GM20431 (cell line): ENCODE data around the gene MYH9.
"Not testable (repeated sequence)": the region's sequence is repeated elsewhere in the genome, so short reads cannot be mapped to it uniquely, and the experiment has no call there.

Source experiments
- in situ Hi-C: fragments of 300-500 bp; cut with MseI, MboI; formaldehyde crosslinking; loops from one replicate; pipeline ENCODE4 v1.15.0; 2020; ENCODE audit warnings: low sequenced_read_pairs; ENCODE audit not compliant: unreplicated experiment

The MYH9 gene

GRCh38 chr22:36286096-36286957, 101.4 kb downstream of the MYH9 start:
- in situ Hi-C loops, result no loop called here

DNA sequence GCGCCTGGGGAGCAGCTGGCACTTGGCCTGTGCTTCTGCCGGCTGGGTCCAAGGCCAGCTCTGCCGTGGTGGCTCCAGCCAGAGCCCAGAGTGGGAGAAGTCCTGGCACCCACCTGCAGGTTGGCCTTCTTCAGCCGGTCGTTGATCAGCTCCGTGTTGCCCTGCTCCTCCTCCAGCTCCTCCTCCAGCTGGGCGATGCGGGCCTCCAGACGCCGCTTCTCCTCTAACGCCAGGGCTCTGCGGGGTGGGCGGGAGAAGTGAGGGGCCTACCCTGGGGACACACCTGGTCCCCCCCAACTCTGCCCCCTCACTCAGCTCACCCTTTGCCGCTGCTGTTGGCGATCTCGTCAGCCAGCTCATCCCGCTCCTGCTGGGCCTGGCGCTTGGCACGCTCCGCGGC, 102.2 kb downstream of the MYH9 start:
- in situ Hi-C loops, result no loop called here

DNA sequence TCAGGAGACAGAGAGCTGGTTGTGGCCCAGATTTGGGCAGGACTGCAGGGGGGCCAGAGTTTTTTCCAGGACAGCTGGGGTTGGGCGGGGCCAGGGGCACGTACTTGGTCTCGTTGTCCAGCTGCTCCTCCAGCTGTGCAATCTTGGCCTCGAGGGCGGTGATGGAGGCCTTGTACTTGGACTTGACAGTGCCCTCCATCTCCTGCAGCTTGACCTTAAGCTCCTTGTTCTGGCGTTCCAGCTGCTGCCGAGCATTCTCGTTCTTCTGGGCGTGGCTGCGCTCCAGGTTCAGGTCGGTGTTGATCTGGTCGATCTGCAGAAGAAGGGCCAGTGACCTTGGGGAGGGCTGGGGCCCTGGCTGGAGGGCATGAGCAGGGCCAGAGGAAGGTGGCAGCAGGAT, 102.8 kb downstream of the MYH9 start:
- in situ Hi-C loops, result no loop called here

DNA sequence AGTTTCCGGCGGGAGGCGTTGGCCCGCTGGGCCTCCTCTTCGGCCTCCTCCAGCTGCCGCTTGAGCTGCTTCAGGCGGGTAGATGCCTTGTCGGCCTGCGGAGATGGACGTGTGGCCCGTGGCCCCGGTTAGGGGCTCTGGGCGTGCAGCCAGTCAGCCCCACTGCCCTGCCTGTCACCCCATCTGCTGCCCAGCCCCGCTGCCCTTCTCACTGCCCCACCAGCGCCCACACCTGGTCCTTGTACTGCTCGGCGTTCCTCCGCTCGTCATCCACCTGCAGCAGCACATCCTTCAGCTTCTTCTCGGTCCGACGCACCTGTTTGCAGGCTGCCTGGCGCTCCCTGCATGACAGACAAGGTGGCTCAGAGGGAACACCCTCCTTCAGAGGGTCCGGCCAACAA, 103.6 kb downstream of the MYH9 start:
- in situ Hi-C loops, result no loop called here

GRCh38 chr22:36282328-36282831, 105.4 kb downstream of the MYH9 start:
- in situ Hi-C loops, result no loop called here

- in situ Hi-C loops, result no loop called here
These were observed 105.9 kb downstream of the MYH9 start for GRCh38 chr22:36281781-36282327.

DNA sequence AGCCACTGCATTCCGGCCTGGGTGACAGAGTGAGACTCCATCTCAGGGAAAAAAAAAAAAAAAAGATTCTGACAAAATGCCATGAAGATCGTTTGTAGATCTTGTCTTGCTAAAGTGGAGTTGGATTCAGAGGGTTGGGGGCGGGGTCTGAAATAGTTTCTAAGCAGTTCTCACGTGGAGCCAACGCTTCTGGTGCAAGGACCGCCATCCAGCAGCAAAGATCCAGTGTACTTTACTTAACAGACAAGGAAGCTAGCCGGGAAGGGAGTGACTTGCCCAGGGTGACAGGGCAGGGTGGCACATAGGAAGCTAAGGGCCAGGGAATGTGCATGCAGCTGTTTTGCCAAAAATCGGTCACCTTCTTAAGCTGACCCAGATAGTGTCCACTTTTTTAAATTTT, 107.4 kb downstream of the MYH9 start:
- in situ Hi-C loops, result no loop called here

- in situ Hi-C loops, result loop anchor here (10.0 kb wide), 1 partner anchor 84 kb away; no protein-coding TSS in a partner anchor
These were observed 108.5 kb downstream of the MYH9 start for GRCh38 chr22:36279219-36279666.

GRCh38 chr22:36277482-36278291, 110.1 kb downstream of the MYH9 start:
- in situ Hi-C loops, result loop anchor here (10.0 kb wide), 1 partner anchor 83 kb away; no protein-coding TSS in a partner anchor

DNA sequence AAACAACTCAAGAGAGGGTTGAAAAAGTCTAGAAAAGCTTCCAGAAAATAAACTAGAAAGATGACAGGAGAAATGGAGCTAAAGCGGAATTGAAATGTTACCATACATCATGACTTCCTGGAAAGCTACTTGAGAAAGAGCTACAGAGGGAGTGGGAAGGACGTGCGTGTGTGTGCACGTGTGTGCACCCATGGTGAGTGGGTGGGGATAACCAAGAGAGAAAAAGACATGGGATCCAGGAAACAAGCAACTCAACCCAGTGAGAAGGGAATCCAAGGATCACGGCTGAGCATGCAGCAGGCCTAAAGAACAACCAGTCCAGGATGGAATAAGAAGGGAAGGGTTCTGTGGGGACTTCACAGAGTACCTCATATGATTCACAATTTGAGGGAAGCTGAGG, 113.2 kb downstream of the MYH9 start:
- in situ Hi-C loops, result loop anchor here (10.0 kb wide), 1 partner anchor 80 kb away; no protein-coding TSS in a partner anchor

DNA sequence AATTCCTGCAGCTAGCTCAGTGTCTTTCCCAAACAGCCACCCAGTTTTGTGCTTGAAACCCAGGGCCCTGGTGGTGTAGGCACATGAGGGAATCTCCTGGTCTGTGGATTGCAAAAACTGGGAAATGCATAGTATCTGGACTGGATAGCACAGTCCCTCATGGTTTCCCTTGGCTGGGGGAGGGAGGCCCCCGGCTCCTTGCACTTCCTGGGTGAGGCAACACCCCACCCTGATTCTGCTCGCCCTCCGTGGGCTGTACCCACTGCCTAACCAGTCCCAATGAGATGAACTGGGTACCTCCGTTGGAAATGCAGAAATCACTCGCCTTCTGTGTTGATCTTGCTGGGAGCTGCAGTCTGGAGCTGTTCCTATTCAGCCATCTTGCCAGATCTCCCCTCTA, 115.8 kb downstream of the MYH9 start:
- in situ Hi-C loops, result loop anchor here (10.0 kb wide), 1 partner anchor 77 kb away; no protein-coding TSS in a partner anchor

DNA sequence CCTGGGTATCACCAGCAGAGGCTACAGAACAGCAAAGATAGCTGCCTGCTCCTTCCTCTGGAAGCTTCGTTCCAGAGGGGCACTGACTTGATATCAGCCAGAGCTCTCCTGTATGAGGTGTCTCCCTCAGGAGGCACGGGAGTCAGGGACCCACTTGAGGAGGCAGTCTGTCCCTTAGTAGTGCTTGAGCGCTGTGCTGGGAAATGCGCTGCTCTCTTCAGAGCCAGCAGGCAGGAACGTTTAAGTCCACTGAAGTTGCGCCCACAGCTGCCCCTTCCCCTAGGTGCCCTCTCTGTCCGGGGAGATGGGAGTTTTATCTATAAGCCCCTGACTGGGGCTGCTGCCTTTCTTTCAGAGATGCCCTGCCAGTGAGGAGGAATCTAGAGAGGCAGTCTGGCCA, 116.5 kb downstream of the MYH9 start:
- in situ Hi-C loops, result loop anchor here (10.0 kb wide), 1 partner anchor 76 kb away; no protein-coding TSS in a partner anchor

GRCh38 chr22:36267896-36268485, 119.8 kb downstream of the MYH9 start:
- in situ Hi-C loops, result no loop called here

GRCh38 chr22:36267058-36267457, 120.7 kb downstream of the MYH9 start:
- in situ Hi-C loops, result no loop called here

DNA sequence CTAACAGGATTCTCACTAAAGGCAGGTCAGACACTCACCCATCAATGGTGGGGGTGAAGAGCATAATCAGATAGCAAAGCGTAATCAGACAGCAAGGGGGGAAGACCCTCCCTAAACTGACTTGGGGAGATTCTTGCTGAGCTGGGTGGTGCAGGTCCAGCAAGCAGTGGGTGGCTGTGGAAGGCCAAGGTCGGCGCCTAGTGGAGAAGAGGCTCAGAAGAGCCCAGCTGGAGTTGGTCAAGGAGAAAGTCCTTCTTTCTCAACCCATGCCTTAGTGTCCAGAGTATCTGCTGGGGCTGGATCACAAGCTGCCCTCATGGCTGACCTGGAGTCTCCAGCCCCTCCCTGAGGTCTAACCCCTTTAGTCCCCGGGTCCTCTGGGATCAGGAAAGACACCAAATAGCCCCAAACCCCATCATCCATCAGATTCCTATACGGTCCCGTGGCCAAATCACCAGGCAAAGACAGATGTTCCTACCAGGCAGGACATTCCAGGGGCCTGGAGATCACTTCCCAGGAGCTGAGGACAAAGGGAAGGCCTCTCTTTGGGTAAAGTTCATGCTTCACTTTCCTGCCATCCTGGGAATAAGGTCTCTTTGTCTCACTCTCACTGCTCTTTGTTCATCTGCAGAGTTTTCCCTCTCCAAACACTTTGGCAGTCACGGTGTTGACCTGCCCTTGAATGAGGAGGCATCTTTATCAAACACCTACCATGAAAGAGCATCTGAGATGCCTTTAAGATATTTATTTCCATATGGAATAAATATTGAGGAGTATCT, 123.7 kb downstream of the MYH9 start:
- in situ Hi-C loops, result not testable (repeated sequence)

DNA sequence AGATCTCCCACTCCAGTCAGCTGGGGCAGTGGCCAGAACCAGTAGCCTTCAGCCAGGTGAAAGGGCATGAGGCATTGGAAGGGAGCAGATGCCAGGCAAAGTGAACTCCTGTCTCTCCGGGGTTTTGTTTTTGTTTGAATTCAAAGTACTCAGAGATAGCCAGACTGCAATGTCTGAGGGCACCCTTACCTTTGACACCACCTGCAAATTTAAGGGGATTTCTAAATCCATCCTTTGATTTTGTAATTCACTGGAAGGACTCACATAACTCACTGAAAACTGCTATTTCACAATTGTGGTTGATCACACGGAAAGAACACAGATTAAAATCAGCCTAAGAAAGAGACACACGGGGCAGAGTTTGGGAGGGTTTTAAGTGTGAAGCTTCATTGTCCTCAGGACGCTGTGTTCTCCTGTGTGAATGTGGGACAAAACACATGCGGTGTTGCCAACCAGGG, 124.5 kb downstream of the MYH9 start:
- in situ Hi-C loops, result not testable (repeated sequence)

GRCh38 chr22:36262307-36262706, 125.5 kb downstream of the MYH9 start:
- in situ Hi-C loops, result not testable (repeated sequence)

DNA sequence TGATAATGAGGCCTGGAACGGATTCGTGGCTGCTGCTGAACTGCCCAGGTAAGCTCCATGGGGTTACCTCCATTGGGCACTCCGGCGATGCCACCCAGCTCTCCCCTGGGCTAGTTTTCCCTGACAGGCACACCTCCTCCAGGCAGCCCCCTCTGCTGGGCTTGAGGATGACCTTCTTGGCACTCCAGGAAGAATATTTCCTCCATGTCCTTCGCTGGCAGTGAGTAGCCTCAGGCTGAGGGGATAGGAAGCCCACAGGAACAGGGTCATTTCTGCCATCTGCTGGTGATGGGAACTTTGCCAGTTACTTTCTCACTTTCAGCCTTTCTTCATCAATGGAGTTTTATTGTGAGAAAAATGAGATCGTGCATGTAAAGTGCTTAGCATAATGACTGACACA, 126.1 kb downstream of the MYH9 start:
- in situ Hi-C loops, result not testable (repeated sequence)
